Left colon (tissue), 2 donors: ENCODE measurements around the gene XRN2. TPM values are rescaled to one million over a fixed set of nuclear protein-coding genes. Genes with fewer than 3 reads are reported as not detected.

Experiments
- total RNA-seq, 2 donors: library from RNA; stranded (reverse); fragmentation: NEBNext Ultra II Directional; extraction: Animal tissue kit (Norgen Biotek cat#: 25700); gene quantifications; one replicate each; pipeline ENCODE4 v1.2.1, GENCODE V29; 2021
- donor health status: DM: no; HTN: no; CAD: no.
- donor health status: DM: yes; HTN: yes; CAD: no.

XRN2 gene
- total RNA-seq, 2 donors from 2014 or later = 31.9 to 40.2 TPM

Other genes with a start within 250 kb of the XRN2 start
- gene LINC00237, start 197.0 kb upstream of the XRN2 start, total RNA-seq = not detected
- gene KIZ, start 177.2 kb upstream of the XRN2 start, total RNA-seq = 10 to 100 TPM; 10.0 to 23.4 TPM
- not detected for gene NKX2-4, start 94.2 kb downstream of the XRN2 start, total RNA-seq
- gene NKX2-2, start 210.7 kb downstream of the XRN2 start, total RNA-seq = 1 to 10 TPM; 1.4 TPM